Activated CD4-positive, alpha-beta T cell treated with anti-CD3 and anti-CD28 coated beads, Interleukin-2, amount 50 U/mL, for 16 hours (primary cell): Measurements from ENCODE around the gene RGS19.
"Not testable (repeated sequence)": the region's sequence is repeated elsewhere in the genome, so short reads cannot be mapped to it uniquely, and the experiment has no call there.

ENCODE experiments used
- DNase-seq: peaks from one replicate; pipeline ENCODE4 v3.0.0-alpha.2; 2020

RGS19 gene, protein sequence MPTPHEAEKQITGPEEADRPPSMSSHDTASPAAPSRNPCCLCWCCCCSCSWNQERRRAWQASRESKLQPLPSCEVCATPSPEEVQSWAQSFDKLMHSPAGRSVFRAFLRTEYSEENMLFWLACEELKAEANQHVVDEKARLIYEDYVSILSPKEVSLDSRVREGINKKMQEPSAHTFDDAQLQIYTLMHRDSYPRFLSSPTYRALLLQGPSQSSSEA

DNA sequence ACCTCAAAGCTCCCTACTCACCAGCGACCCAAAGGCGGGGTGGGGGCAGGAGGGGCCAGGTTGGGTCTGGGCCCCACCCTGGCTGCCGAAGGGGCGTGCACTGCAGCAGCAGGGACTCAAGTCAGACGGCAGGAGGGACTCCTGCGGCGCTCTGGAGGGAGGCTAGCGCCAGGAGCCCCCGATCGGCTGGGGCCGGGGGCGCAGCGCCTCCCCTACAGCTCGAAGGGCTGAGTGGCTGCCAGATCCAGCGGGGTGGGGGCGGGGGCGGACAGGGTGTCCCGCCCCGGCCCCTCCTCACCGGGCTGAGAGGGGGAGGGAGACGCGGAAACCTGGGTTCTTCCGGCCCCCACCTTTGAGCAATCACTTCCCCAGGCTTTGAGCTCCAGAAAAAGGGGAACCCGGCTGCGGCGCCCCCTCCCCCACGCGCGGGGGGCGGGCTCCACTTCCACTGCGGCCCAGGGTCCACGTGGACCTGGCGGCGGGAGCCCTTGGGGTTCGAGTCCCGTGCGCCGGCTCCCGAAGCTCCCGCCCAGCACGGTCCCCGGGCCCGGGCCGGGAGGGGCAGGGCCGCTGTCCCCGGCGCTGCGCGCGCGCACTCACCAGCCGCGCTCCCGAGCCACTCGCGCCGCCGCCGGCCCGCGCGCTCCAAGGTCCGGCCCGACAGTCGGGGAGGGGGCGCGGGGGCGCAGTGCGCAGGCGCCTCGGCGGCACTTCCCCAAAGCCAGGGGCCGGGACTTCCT, at the start of gene RGS19:
TSS of gene RGS19 (minus strand) at position 246 of the 740 bp plus-strand sequence. CDS start 2,632 bp downstream, outside the sequence.
- peak; percentile 79 for DNase-seq

DNA sequence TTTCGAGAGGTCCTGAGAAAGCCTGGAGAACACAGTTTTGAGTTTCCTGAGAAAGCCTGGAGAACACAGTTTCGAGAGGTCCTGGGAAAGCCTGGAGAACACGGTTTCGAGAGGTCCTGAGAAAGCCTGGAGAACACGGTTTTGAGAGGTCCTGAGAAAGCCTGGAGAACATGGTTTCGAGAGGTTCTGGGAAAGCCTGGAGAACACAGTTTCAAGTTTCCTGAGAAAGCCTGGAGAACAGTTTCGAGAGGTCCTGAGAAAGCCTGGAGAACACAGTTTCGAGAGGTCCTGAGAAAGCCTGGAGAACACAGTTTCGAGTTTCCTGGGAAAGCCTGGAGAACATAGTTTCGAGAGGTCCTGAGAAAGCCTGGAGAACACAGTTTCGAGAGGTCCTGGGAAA, 44.2 kb upstream of the RGS19 start:
- DNase-seq: not testable (repeated sequence)

DNA sequence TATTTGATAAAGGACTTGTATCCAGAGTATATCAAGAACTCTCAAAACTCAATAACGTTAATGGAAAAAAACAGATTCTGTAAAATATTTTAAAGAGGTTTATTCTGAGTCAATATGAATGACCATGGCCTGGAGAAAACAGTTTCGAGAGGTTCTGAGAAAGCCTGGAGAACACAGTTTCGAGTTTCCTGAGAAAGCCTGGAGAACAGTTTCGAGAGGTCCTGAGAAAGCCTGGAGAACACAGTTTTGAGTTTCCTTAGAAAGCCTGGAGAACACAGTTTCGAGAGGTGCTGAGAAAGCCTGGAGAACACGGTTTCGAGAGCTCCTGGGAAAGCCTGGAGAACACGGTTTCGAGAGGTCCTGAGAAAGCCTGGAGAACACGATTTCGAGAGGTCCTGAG, 43.6 kb upstream of the RGS19 start:
- DNase-seq: not testable (repeated sequence)

DNA sequence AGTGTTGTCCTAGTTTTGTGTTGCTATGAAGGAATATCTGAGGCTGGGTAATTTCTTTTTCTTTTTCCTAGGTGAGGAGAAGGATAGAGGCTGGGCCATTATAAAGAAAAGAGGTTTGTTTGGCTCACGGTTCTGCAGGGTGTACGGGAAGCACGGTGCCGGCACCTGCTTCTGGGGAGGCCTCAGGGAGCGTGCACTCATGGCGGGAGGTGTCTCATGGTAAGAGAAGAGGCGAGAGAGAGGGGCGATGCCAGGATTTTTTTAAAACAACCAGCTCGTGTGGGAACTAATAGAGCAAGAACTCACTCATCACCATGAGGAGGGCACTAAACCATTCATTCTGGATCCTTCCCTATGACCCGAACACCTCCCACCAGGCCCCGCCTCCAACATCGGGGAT, 42.3 kb upstream of the RGS19 start:
- DNase-seq: no peak

DNA sequence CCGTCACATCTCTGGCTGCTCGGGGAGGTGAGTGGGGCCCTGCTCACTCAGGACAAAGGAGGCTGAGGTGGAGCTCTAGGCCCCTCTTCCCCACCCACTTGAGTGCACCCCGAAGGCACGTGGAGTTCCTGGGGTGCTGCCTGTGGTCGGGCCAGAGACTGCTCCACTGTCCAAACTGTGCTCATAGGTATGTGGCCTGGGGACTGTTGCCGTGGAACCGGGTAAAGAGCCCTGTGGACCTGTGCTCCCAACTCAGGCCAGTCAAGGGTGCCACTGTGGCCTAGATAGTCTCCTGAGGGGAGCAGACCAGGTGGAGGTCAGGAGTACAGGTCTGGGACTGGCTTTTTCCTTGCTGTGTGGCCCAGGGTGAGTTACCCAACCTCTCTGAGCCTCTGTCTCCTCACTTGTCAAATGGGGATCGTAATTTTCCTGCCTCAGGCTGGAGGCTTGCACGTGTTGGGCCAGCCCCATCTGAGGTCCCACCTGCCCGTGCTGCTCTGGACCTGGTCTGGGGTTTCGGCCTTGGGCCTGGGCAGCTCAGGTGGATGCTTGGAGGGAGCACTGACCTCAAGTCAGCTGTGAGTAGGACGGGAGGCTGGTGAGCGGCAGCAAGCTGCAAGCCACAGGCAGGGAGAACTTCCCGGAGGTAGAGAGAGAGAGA, 40.5 kb upstream of the RGS19 start:
- DNase-seq: no peak

DNA sequence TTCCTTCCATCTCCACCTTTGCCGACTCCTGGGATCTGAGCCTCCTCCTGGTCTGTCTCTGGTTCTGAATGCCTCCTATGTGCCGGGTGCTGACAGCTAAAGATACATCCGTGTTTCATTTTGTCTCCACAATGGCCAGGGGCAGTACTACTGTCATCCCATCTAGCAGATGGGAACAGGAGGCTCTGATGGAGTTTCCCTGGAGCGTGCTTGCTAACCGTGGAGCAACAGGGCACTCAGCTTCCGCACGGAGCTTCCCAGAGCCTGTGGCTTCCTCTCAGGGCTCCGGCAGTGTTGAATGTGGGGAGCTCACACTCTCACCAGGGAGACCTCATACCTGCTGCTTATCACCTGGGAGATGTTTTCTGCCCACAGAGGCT, 40.0 kb upstream of the RGS19 start:
- no peak for DNase-seq

DNA sequence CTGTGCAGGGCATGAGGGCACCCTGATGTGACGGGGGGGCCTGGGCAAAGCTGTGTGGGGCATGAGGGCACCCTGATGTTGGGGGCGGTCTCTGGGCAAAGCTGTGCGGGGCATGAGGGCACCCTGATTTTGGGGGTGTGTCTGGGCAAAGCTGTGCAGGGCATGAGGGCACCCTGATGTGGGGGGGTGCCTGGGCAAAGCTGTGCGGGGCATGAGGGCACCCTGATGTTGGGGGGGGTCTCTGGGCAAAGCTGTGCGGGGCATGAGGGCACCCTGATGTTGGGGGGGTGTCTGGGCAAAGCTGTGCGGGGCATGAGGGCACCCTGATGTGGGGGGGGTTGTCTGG, 38.1 kb upstream of the RGS19 start:
- not testable (repeated sequence) for DNase-seq

DNA sequence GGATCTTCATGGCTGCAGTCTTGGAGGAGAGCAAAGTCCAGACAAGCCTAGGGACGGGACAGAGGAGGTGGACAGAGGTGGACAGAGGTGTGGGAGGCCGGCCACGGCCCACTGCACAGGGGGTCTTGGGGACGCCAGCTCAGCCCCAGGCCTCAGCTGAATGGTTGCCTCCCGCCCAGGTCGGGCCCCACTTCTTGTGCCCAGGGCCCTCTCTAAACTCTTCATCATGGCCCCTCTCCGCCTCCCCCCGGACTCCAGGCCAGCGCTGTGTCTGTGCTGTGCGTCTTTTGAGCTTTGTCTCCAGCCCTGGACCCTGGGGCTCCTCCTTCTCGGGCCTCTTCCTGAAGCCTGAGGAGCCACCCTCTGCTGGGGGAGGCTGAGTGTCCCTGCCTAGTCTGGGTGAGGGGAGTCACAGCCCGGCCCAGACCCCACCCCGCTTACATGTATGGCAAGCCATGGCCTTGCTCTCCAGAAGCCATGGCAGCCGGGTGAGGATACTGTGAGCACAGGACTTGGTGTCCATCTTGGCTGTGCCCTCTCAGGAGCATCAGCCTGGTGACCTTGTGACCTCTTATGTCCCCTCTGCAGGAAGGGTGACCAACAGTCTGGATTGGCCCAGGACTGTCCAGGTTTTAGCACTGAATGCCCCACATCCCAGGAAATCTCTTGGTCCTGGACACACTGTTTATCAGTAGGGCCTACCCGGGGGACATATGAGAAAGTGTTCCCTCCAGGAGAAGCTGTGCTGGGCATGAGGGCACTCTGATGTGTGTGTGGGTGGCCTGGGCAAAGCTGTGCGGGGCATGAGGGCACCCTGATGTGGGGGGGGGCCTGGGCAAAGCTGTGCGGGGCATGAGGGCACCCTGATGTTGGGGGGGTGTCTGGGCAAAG, 37.5 kb upstream of the RGS19 start:
- no peak for DNase-seq

DNA sequence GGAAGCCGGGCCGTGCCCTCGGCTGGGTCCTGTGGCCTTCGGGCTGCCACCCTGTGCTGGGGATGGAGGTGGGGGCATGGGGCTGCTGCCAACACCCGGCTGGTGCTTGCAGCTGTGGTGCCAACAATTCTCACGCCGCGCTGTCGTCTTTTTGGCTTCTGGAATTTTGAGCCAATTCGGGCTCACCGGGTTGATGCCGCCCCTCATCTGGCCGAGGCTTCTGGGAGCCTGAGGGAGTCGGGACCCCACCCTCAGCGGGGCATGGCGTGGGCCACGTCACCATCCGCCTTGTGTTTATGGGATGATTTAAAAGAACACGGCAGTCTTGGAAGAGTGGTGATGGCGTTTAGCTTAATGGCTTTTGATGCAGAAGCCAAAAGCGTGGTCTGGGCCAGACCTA, 36.7 kb upstream of the RGS19 start:
- DNase-seq: no peak

DNA sequence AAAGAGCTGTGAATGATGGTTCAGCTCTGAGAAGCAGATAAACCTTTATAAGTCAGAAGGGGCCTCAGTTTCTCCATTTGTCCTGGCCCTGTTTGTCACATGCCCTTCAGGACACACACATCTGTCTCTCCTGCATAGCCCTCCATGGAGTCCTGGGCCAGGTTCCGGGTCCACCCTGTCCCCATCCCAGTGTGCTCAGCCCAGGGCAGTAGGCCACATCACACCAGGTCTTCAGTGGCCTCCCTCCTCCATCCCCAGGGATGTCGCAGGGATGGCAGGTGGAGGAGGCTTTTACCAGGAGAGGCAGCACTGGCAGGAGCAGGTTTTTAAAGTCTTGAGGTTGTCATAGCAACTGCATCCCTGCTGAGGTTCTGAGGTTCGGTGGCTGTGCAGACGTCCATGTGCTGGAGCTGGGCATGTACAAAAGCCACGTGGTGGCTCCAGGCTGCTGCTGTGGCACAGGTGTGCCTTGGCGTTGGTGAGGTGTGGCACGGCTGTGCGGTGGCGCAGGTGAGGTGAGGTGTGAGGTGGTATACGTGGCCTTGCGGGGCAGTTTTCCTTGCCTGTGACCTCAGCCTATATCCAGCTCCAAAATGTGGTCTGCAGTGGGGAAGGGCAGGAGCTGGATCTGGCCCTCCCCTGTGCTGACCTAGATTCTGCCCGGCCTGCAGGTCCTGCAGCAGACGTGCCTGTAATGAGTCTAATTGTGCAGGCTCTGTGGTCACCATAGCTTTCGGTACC, 36.0 kb upstream of the RGS19 start:
- no peak for DNase-seq

DNA sequence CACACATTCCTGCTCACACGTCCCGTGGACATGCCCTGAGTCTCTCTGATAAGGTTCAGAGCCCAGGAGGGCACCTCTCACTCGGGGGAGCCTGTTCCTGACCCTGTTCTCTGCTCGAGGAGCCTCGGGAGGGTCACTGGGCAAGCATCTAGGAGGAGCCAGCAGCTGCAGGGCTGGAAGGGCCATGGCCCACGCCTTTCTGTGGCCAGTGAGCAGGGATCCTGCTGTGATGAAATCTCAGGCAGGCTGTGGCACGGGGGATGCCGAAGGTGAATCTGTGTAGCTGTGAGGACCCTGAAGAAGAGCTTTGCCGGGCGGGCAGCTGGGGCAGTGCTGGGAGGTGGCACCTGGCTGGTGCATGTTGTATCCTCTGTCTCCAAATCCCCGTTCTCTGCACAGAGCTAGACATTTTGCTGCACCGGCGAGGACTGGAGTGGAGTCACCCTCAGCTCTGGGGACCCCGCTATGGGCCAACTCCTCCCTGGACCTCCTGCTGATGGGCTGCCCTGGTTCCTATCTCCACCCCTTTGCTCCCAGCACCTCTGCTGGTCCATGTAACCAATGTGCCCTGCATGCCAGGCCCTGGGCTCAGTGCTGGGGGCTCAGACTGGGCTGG, 35.1 kb upstream of the RGS19 start:
- DNase-seq: no peak

DNA sequence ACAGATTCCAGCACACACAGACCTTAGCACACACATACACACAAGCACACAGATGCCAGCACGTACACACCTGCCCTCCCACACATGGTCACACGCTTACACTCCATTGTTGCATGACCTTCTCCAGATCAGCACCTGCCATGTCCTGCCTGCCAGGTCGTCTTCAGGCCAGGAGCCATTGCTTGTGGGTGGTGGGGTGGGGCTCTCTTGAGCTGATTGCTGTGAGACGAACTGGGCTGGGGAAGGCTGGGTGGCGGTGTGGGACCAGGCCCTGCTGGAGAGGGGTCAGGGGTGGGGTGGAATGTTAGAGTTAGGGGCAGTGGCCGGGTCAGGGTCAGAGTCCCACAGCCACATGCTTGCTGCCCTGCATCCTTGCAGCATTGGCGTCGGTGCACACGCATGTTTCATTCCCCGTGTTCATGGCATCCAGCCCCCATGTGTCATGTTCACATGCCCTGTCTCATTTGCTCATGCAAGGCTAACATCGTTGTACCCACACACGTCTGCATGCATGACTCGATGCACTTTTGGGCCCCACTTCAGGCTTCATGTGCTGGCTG, 34.6 kb upstream of the RGS19 start:
- DNase-seq: no peak

DNA sequence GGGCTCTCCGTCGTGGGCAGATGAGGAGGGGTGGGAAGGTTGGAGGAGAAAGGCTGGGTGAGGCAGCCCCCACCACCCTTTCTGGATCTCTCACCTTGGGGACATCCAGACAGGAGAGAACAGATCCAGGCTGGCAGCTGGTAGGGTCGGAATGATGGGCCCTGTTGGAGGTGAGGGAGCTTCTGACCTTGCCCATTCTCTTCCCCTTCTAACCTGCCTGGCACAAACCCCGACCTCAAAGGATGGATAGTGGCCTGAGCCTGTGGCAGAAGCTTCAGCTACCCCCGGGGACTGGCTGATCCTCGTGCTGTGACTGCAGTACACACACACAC, 34.1 kb upstream of the RGS19 start:
- DNase-seq: no peak

DNA sequence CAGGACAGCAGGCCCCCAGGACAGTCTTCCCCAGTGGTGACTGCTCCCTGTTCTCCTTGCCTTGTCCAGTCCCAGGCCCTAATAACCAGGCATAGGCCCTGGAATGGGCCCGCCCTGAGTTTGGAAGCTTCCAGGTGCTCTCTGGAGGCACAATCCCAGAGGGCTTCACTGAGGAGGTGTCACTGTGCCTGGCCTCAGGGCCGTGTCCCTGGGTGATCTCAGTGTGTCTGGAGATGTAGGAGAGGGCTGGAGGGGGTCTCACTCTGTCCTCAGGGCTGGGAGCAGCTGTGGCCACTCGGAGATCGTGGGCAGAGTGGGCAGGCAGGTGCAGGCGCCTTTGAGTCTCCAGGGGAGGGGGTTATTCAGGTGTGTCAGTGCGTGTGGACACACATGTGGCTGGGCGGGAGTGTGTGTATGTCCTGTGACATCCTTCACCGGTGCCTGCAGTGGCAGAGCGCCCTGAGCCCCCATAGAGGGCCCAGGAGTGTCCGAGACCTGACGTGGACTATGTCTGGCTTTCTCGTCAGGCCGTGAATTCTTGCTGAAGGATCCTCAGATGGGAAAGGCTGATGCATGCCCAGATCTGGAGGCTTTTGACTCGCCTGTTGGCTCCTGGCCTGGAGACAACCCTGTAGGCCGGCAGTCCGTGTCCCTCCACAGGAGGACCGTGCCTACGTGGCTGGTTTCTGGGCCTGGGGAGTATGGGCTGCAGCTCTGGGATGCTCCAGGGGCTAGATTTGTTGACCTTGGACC, 33.5 kb upstream of the RGS19 start:
- no peak for DNase-seq

DNA sequence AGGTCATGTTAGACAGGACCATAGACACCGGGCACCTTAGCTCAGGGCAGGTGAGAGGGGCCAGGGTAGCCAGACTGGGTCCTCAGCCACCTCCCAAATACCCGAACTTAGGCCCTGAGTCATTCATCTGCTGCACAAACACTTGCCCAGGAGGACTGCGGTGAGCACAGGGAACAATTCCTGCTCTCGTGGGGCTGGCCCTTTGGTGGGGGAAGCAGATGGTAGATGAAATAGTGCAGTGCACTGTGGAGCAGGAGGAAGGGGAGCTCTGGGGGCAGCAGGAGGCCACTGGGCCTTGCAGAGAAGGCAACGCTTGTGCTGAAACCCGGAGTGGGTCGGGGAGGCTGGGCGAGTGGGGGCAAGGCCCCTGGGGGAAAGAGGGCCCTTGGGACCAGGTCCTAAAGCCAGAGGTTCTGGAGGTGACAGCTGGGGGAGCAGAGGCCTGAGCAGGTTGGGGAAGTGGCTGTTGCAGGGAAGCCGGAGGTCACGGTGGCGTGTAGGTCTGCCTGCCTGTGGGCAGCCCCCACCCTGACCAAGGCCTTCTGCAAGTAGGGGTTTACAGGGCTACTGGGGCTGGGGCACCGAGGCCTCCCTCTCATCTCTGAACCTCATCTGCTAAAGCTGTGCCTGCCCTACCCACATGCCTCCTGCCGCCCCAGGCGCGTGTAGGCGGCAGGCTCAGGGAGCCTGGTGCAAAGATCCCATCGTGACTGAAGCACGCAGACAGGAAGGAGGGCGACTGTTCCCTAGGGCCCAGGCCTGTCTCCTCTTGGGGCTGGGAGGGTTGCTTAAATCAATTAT, 32.7 kb upstream of the RGS19 start:
- no peak for DNase-seq

DNA sequence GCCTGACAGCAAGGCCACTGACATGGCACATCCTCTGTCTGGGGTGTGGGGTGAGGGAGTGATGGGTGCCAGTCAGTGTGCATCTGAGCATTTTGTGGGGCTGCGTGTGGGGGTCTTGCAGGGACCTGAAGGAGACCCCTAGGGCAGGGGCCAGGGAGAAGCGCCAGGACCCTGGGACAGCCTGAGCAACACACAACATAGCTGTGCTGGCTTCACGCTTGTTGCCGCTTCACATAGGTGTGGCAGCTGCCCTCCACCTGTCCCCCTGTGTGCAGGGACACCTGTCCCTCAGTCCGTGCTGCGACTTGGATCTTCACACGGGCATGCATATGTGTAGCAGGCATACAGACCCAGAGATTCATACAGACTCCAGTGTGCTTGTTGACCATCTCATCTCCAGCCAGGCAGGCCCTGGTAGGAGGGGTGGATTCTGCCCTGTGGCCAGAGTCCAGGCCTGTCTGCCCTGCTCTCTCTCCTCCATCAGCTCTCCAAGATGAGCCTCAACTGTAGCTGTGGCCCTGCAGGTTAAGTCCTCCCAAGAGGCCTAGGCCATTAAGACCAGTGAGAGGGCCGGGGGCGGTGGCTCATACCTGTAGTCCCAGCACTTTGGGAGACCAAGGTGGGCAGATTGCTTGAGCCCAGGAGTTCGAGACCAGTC, 31.2 kb upstream of the RGS19 start:
- no peak for DNase-seq

DNA sequence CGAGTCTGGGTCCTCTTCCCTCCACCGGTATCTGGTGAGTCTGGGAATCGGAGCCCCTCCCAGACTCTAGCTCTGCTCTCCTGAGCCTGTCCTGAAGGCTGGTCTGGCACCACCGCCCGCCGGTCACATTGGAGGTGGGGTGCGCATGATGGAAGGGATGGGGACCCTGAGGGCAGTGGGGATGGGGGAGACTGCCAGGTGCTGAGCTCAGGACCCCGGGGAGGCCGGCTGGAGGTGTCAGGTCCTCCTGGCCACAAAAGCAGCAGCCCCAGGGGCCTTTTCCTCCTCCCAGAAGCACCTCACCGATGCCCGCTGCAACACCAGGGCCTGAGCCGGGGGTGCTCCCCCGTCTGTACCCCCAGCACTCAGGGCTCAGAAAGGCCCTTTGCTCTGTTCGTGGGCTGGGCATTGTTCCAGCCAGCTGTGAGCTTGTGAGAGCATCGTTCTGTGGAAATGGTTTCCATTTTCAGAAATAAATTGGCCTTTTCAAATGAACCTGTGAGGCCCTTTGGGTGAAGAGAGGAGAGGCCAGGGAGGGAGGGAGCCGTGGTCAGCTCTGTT, 30.6 kb upstream of the RGS19 start:
- no peak for DNase-seq

DNA sequence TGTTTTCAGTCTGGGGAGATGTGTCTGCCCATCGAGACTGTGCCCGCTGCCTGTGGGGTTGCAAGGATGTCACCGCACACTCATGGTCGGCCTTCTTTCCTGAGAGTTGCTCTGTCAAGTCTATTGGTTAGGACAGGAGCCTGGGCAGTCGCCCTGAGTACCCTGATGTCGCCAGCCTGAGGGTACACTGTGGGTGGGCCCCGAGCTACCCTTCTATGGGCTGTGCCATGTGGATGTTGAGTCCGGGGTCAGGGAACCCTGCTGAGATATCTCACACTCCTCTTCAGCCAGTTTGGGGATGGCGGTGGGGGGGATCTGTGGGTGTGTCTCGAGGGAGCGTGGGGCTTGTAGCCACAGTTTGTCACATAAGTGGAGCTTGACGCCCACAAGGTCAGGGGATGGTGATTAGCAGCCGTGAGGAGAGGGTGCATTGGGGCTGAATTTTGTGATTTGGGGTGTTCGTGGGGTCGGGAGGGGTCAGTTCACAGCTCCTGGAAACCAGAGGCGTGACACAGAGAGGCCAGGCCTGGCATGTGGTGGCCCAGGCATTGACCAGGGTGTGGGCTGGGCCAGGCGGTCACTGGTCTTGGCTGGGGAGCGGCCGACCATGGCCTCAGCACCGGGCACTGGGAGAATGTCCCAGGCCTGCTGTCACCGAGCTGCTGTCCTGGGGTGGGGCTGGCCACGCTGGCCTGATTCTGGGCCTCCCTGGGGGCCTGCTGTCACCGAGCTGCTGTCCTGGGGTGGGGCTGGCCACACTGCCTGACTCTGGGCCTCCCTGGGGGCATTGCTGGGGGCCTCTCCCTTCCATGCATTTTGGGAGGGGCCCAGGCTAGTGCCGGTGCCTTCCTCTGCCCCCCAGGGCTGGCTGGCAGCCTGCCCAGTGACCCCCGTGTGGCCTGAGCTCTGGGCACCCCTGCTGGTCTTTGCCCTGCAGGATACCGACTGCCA, 29.7 kb upstream of the RGS19 start:
- no peak for DNase-seq
